GM12878 (cell line): Measurements from ENCODE around the gene ZNF772. TPM values are rescaled to one million over a fixed set of nuclear protein-coding genes. Genes with fewer than 3 reads are reported as not detected.

Source experiments
- CBFB ChIP-seq: IDR thresholded peaks from 2 replicates; pipeline ENCODE4 v1.6.1; 2016; ENCODE audit warnings: antibody characterized with exemption, low read depth
- EP300 ChIP-seq, 2 experiments: fragments of 150-350 bp in 1 of 2; IDR thresholded peaks; 2 replicates each; pipeline ENCODE4 v1.6.1; 2011 to 2012; ENCODE audit warnings: low read depth in 2 of 2, low read length in 2 of 2, borderline replicate concordance in 1 of 2, improper control_type of control experiment in 1 of 2, inconsistent platforms in 1 of 2; ENCODE audit not compliant: control insufficient read depth in 1 of 2
- FOS ChIP-seq: IDR thresholded peaks from 3 replicates; pipeline ENCODE4 v1.6.1; 2011; ENCODE audit warnings: borderline replicate concordance; ENCODE audit not compliant: insufficient read length; ENCODE audit errors: extremely low read depth
- HDAC6 ChIP-seq: fragments of 200-600 bp; sonication (generic); IDR thresholded peaks from one replicate; pipeline ENCODE4 v1.8.0; 2017; ENCODE audit warnings: antibody characterized with exemption; ENCODE audit not compliant: unreplicated experiment
- IRF4 ChIP-seq: IDR thresholded peaks from 2 replicates; pipeline ENCODE4 v1.6.1; 2011; ENCODE audit warnings: low read depth, low read length
- MXI1 ChIP-seq: fragments of 150-350 bp; IDR thresholded peaks from 2 replicates; pipeline ENCODE4 v1.6.1; 2011; ENCODE audit warnings: low read depth, mild to moderate bottlenecking, inconsistent platforms, low read length, improper control_type of control experiment
- NRF1 ChIP-seq: conservative IDR thresholded peaks from 2 replicates; pipeline ENCODE4 v1.6.1; 2011; ENCODE audit warnings: mild to moderate bottlenecking, low read depth, low read length, improper control_type of control experiment
- SMARCA5 ChIP-seq: fragments of 450-650 bp; IDR thresholded peaks from 2 replicates; pipeline ENCODE4 v1.6.1; 2017; ENCODE audit warnings: mild to moderate bottlenecking
- ZZZ3 ChIP-seq: IDR thresholded peaks from 2 replicates; pipeline ENCODE4 v1.6.1; 2011; ENCODE audit warnings: low read depth; ENCODE audit not compliant: control insufficient read depth, insufficient read length
- polyA plus RNA-seq, 11 experiments: library from polyadenylated mRNA; depleted of rRNA in 4 of 11; unstranded in 6 of 11; stranded (reverse) in 5 of 11; fragments of >200 nt; fragmentation: Nextera tagmentation in 4 of 11; fragmentation: Illumina TruSeq in 1 of 11; extraction: Ambion mirVana in 4 of 11; extraction: Trizol in 1 of 11; gene quantifications; 1 replicate in 1 of 11; 2 replicates in 10 of 11; pipeline versions ENCODE4 v1.2.1 to v1.2.3, GENCODE V29; 2011 to 2016; ENCODE audit warnings: inconsistent platforms in 2 of 11, missing spikeins in 2 of 11, low read depth in 1 of 11
- total RNA-seq, 4 experiments: library from RNA; depleted of rRNA in 3 of 4; stranded (reverse); fragments of >200 nt in 3 of 4; fragmentation: Illumina TruSeq in 1 of 4; extraction: Trizol in 1 of 4; gene quantifications; 2 replicates each; pipeline versions ENCODE4 v1.2.1 to v1.2.3, GENCODE V29; 2013 to 2021
- TF ChIP-seq, protein P1 (sequence below), 3 experiments: IDR thresholded peaks in 2 of 3; conservative IDR thresholded peaks in 1 of 3; 2 replicates each; pipeline ENCODE4 v1.5.1; 2011; ENCODE audit warnings: low read depth in 3 of 3, low read length in 3 of 3, mild to moderate bottlenecking in 3 of 3, control low read depth in 2 of 3, moderate library complexity in 2 of 3, inconsistent platforms in 1 of 3, mixed read lengths in 1 of 3; ENCODE audit not compliant: control insufficient read depth in 2 of 3, insufficient read depth in 1 of 3; ENCODE audit errors: extremely low read depth in 1 of 3
- TF ChIP-seq, protein P2 (sequence below): IDR thresholded peaks from 2 replicates; pipeline ENCODE4 v1.6.1; 2011; ENCODE audit warnings: low read depth, low read length, improper control_type of control experiment, borderline replicate concordance

ZNF772 gene
- total and polyA plus RNA-seq, 10 of the 15 experiments (the other 5 are each of a cell fraction or from before 2014, with no cell fraction given): 0.42 to 8.7 (median 3.8) TPM

DNA sequence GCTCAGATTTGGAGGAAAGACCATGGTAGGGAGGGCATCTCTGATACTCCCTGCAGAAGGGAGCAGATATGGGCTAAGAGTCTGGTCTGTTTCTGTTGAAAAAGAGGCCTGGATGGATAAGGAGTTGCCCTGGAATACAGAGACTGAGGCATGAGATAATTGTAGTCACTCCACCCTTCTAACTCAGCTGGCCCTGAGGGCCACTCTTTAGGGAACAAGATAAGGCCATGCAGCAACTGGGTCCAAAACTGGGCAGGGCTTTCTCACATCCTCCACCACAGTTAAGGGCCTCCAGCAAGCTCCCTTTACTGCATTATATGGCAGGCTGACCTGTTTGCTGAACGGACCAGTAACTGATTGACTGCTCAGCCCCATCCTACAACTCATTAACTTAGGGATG, 40.9 kb downstream of the ZNF772 start (continued):
- TF ChIP-seq, protein P1, sequence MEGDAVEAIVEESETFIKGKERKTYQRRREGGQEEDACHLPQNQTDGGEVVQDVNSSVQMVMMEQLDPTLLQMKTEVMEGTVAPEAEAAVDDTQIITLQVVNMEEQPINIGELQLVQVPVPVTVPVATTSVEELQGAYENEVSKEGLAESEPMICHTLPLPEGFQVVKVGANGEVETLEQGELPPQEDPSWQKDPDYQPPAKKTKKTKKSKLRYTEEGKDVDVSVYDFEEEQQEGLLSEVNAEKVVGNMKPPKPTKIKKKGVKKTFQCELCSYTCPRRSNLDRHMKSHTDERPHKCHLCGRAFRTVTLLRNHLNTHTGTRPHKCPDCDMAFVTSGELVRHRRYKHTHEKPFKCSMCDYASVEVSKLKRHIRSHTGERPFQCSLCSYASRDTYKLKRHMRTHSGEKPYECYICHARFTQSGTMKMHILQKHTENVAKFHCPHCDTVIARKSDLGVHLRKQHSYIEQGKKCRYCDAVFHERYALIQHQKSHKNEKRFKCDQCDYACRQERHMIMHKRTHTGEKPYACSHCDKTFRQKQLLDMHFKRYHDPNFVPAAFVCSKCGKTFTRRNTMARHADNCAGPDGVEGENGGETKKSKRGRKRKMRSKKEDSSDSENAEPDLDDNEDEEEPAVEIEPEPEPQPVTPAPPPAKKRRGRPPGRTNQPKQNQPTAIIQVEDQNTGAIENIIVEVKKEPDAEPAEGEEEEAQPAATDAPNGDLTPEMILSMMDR (IDR thresholded peaks at IDR 0.05 in 2 of 3, conservative IDR thresholded peaks at IDR 0.05 in 1 of 3; ENCODE audit: control insufficient read depth in 2 of 3, extremely low read depth in 1 of 3, insufficient read depth in 1 of 3, low read depth in 3 of 3, low read length in 3 of 3): no peak
- TF ChIP-seq SMARCA5 (no peak), IRF4 (no peak), MXI1 (no peak), EP300 (IDR thresholded peaks at IDR 0.05; ENCODE audit: borderline replicate concordance in 1 of 2, control insufficient read depth in 1 of 2, low read depth in 2 of 2, low read length in 2 of 2) (no peak), CBFB (no peak), ZZZ3 (no peak), NRF1 (no peak), HDAC6 (no peak), FOS (no peak)
- TF ChIP-seq, protein P2, sequence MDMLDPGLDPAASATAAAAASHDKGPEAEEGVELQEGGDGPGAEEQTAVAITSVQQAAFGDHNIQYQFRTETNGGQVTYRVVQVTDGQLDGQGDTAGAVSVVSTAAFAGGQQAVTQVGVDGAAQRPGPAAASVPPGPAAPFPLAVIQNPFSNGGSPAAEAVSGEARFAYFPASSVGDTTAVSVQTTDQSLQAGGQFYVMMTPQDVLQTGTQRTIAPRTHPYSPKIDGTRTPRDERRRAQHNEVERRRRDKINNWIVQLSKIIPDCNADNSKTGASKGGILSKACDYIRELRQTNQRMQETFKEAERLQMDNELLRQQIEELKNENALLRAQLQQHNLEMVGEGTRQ: no peak
